Measurements from ENCODE around the gene MED25. TPM values are rescaled to one million over a fixed set of nuclear protein-coding genes. Genes with fewer than 3 reads are reported as not detected.

MED25 gene
- polyA plus RNA-seq, 4 donors = 58.8 to 74.9 (median 66.2) TPM

GRCh38 chr19:49795615-49796014, 22.5 kb upstream of the MED25 start:
- DNase-seq (ENCODE audit: low read depth in 4 of 4, low spot score in 3 of 4) = no peak

DNA sequence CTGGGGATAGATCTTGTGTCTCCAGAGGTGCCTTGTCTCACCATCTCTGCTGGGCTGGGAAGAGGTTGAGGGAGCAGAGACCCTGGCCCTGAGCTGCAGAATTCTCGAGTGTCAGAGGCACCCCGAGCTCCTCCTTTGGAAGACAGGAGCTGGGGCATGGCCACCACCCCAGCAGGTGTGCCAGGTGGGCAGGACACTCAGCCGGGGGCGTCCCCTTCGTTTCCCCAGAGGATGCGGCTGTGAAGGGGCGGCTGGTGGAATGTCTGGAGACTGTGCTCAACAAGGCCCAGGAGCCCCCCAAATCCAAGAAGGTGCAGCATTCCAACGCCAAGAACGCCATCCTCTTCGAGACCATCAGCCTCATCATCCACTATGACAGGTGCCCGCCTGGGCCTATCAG, 19.5 kb upstream of the MED25 start:
- DNase-seq (ENCODE audit: low read depth in 4 of 4, low spot score in 3 of 4) = no peak

- DNase-seq (ENCODE audit: low read depth in 4 of 4, low spot score in 3 of 4) = no peak
These were observed 18.8 kb upstream of the MED25 start for GRCh38 chr19:49799271-49799797.

- DNase-seq (ENCODE audit: low read depth in 4 of 4, low spot score in 3 of 4) = no peak
These were observed 18.2 kb upstream of the MED25 start for GRCh38 chr19:49799798-49800376.

DNA sequence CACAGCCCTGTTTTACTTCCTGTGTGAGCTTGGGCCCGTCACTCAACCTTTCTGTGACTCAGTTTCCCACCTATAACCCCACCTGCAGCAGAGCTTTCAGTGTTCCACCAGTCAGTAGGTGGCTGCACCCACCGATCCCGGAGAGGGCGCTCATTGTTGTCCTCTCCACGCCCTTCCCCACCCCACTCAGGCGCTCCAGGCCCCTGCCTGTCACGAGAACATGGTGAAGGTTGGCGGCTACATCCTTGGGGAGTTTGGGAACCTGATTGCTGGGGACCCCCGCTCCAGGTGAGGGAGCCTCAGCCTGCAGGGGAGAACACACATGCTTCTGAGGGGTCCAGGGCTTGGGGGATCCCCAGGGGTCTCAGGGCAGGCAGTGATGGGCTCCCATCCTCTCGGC, 17.3 kb upstream of the MED25 start:
- no peak for DNase-seq (ENCODE audit: low read depth in 4 of 4, low spot score in 3 of 4)

- DNase-seq (ENCODE audit: low read depth in 4 of 4, low spot score in 3 of 4) = no peak
These were observed 16.6 kb upstream of the MED25 start for GRCh38 chr19:49801401-49801888.

DNA sequence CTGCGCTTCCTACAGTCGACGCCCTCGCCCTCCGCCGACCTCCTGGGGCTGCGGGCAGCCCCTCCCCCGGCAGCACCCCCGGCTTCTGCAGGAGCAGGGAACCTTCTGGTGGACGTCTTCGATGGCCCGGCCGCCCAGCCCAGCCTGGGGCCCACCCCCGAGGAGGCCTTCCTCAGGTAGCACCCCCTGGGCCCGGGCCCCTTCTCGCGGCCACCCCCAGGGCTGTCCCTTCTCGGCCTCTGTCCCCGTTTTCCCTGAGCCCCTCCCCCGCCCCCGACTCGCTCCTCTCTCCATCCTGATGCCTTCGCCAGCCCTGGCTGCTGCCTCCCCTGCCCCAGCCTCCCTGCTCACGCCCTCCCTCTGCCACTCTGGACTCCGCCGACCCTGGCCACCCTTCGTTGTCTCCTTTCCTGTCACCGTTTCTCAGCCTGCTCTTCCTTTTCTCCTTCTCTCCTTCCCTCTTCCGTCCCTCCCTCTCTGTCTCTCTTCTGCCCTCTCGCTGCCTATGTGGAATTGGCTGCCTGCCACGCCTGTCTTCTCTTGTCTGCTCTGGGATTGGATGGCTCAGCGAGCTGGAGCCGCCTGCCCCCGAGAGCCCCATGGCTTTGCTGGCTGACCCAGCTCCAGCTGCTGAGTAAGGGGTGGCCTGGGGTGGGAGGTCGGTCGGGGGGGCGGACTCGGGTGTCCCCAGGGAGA, 16.0 kb upstream of the MED25 start:
- peak; percentile 83 to 88 (median 87) for DNase-seq (ENCODE audit: low read depth in 4 of 4, low spot score in 3 of 4)

DNA sequence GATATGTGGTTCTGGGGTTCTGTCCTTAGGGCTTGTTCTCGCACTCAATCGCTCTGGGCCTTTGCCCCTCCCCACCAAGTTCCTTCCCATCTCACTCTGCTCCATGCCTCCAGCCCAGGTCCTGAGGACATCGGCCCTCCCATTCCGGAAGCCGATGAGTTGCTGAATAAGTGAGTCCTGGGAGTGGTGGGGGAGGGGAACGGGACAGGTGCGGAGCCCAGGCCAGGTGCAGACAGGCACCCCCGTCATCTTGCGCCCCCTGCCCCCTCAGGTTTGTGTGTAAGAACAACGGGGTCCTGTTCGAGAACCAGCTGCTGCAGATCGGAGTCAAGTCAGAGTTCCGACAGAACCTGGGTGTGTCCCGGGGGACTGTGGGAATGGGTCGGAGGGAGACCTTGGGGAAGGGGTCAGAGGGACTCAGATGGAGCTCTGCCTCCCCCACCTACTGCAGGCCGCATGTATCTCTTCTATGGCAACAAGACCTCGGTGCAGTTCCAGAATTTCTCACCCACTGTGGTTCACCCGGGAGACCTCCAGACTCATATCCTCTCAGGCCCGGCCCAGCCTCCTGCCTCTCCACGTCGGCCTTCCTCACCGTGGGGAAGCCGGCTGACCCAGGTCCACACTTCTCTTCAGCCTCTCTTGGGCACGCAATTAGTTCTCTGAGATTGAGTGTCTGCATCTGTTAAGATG, 15.1 kb upstream of the MED25 start:
- DNase-seq (ENCODE audit: low read depth in 4 of 4, low spot score in 3 of 4) = no peak

DNA sequence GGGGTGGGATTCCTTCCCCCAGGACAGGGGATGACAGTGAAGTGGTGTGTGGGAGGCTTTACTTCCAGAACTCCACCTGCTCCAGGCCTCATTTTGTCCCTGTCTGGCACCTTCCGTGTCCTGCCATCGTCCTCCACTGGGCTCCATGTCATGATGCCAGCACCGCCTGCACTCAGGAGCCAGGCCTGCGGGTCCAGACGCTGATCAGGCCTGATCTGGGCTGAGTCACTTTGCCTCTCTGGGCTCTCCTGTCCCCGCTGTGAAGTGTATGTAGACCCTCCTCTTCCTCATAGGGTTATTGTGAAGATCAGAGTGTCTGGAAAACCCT, 14.6 kb upstream of the MED25 start:
- no peak for DNase-seq (ENCODE audit: low read depth in 4 of 4, low spot score in 3 of 4)

DNA sequence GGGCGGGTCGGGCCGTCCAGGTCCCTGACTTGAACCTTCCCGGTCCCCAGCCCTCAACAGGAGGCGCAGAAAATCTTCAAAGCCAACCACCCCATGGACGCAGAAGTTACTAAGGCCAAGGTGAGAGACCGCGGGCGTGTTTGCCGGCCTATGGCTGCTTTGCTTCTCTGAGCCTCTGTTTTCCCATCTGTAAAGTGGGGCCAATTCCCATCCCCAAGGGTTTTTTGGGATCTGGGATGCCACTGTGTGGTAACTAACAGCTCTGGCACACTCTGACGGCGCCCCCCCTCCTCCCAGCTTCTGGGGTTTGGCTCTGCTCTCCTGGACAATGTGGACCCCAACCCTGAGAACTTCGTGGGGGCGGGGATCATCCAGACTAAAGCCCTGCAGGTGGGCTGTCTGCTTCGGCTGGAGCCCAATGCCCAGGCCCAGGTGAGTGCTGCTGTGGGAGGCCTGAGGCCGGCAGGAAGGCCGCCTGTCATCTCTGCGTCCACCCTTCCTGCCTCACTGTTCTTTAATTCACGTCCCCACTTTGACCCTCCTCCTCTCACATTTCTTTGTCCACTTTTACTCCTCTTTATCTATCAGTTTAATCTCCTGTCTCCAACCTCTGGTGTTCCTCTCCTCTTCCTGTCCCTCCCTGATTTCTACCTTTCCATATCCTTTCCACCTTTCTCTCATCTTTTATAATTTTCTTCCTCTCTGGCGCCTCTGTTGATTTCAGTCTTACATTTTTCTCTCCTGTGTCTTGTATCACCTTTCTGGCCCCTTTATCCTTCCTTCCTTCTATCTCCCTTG, 12.1 kb upstream of the MED25 start:
- DNase-seq (ENCODE audit: low read depth in 4 of 4, low spot score in 3 of 4) = no peak

GRCh38 chr19:49806620-49806959, 11.5 kb upstream of the MED25 start:
- DNase-seq (ENCODE audit: low read depth in 4 of 4, low spot score in 3 of 4) = no peak

- no peak for DNase-seq (ENCODE audit: low read depth in 4 of 4, low spot score in 3 of 4)
These were observed 10.8 kb upstream of the MED25 start for GRCh38 chr19:49807058-49807903.

- no peak for DNase-seq (ENCODE audit: low read depth in 4 of 4, low spot score in 3 of 4)
These were observed 10.0 kb upstream of the MED25 start for GRCh38 chr19:49807904-49808675.

- DNase-seq (ENCODE audit: low read depth in 4 of 4, low spot score in 3 of 4) = peak; percentile 77 to 82 (median 80)
These were observed 9.4 kb upstream of the MED25 start for GRCh38 chr19:49808711-49809159.

DNA sequence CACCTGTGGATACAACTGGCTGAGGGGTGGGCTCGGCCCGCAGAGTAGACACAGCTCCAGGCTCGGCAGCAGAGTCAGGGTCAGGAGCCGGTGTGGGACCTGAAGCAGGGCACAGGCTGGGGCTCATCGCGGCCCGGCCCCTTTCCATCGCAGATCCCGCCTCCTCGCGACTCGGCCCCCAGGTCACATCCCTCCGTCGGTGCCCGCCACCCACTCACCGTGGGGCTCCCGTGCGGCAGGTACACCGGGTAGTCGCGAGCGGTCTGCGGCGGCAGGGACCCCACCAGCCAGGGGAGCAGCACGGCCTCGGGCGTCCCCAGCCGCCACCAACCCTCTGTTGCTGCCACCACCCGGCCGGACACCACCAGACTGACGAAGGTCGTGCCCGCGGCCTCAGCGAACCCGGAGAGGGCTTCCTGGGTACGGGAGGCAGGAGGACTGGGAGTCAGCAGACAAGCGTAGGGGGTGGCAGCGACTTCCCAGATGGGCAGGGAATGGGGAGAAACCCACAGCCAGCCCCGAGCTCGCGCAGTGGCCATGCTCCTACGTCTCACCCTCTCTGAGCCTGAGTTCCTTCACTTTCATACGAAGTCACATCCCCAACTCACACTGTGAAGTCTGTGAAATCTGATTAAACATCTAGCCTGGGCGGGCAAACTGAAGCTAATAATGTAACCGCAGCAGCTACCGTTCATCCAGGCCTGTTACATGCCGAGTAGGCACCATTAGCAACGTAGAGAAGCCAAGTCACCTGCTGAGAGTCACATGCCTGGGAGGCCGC, 8.7 kb upstream of the MED25 start:
- no peak for DNase-seq (ENCODE audit: low read depth in 4 of 4, low spot score in 3 of 4)

GRCh38 chr19:49809941-49810389, 8.1 kb upstream of the MED25 start:
- DNase-seq (ENCODE audit: low read depth in 4 of 4, low spot score in 3 of 4) = no peak

DNA sequence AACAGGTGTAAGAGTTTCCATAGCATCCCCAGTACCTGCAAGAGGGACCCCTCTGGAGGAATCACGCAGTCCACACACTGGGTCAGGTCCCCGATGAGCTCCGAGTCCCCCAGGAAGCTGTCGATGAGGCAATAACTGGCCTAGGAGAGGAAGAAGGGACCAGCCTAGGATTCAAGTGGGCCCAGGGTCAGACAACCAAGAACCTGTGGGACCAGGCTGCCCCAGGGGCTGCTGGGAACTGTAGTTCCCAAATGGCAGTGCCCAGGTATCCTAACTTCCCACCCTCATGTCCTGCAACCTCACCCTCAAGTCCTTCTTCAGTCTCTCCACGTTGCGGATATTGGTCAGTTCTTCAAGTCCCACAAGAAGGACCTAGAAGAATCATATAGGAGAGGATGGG, 6.8 kb upstream of the MED25 start:
- DNase-seq (ENCODE audit: low read depth in 4 of 4, low spot score in 3 of 4) = no peak

GRCh38 chr19:49812452-49812996, 5.6 kb upstream of the MED25 start:
- no peak for DNase-seq (ENCODE audit: low read depth in 4 of 4, low spot score in 3 of 4)
